ENCODE data around the gene MBD3L1.

GRCh38 chr19:8884416-8884815, 52.2 kb downstream of the MBD3L1 start:
- TF ChIP-seq CTCF (IDR thresholded peaks at IDR 0.05): no peak
- TF ChIP-seq POLR2AphosphoS5 (IDR thresholded peaks at IDR 0.05; ENCODE audit: low read depth, low read length): no peak
